ENCODE measurements around the gene SLC4A7.
A peak's percentile ranks its signal among the peaks of the same experiment; 100 is the strongest.
"Not testable (repeated sequence)": the region's sequence is repeated elsewhere in the genome, so short reads cannot be mapped to it uniquely, and the experiment has no call there.

The SLC4A7 gene

DNA sequence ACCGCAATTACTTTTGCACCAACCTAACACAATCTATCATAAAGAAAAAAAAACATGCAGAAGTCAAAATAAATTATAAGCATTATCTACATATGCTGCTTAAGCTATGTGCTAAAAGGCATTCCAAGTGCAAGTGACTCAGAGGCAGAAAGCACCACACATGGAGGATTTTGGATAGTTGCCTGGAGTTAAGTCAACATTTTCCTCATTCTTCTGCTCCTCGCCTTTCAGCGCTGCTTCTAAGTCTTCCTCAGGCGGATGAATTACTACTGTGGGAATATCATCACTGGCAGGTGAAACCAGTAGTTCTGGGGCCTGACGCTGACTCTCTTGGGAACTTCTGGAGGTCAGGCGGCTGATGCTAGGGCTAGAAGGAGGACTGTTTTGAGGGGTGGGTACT is 53.1 kb downstream of the SLC4A7 start:
- DNase-seq (ENCODE audit: low read depth in 4 of 4, low spot score in 1 of 4): no peak

DNA sequence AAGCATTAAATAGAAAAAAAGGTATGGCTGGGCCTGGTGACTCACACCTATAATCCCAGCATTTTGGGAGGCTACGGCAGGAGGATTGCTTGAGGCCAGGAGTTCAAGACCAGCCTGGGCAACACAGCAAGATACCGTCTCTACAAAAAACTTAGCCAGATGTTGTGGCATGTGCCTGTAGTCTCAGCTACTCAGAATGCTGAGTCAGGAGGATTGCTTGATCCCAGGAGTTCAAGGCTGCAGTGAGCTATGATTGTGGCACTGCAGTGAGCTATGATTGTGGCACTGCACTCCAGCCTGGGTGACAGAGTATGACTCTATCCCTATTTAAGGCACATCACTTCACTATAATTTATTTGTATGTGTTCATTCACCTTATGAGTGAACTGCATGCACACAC is 54.3 kb downstream of the SLC4A7 start:
- DNase-seq (ENCODE audit: low read depth in 4 of 4, low spot score in 1 of 4): no peak

DNA sequence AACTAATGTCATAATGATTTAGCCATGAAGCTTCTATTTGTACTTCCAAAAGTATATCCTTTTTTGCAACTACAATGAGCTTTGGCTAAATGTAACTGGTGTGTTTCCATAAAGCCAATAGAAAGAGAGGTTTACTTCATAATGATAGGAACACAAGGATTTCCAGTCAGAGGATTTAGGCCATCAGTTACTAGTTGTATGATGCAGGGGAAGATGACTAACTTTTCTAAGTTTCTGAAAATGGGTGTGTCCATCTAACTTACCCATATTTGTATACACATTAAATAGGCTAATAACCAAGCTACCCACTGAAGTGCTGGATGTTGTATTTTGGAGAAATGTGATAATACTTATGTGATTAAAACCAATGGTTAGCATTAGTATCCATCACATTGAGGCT is 55.7 kb downstream of the SLC4A7 start:
- no peak for DNase-seq (ENCODE audit: low read depth in 4 of 4, low spot score in 1 of 4)

DNA sequence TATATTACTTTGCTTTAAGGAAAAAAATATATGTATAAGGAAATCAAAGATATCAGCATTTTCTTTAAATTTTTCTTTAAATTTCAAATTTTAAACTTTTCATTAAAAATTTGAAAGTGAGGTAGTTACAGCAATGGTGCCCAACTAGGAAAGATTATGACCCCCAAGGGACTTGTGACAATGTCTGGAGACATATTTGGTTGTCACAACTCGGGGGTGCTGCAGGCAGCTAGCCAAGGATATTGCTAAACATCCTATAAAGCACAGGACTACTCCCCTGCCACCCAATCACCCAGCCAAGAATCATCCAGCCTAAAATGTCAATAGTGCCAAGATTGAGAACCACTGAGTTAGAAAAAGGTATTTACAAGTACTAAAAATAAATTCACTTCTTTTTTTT is 57.3 kb downstream of the SLC4A7 start:
- no peak for DNase-seq (ENCODE audit: low read depth in 4 of 4, low spot score in 1 of 4)

DNA sequence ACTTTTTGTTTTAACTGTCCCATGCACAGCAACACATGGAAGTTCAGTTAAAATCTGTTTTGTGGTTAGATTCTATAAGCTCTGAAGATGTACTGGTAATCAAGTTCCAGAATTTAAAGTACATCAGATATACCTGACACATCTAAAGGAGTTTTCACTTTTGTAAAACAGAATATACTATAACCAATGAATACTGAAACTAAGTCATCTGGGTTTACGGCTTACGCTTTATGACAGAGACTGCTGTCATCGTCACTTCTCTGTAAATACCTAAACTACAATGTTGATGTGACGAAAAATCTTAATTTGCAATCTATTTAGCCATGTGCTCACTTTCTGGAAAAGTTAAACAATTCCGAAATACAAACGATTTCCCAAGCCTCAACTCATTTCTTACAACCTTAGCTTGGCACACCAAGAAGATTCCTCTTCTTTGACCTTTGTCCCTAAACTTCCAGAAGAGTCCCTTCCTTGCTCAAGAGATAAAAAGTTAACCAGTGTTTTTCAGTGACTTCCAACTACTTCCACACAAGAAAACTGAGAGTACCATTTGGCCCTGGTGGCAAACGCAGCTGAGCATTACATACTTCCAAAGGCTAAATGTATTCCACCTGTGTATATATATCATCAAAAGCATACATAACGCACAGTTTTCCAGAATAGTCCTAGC is 58.2 kb downstream of the SLC4A7 start:
- DNase-seq (ENCODE audit: low read depth in 4 of 4, low spot score in 1 of 4): no peak

DNA sequence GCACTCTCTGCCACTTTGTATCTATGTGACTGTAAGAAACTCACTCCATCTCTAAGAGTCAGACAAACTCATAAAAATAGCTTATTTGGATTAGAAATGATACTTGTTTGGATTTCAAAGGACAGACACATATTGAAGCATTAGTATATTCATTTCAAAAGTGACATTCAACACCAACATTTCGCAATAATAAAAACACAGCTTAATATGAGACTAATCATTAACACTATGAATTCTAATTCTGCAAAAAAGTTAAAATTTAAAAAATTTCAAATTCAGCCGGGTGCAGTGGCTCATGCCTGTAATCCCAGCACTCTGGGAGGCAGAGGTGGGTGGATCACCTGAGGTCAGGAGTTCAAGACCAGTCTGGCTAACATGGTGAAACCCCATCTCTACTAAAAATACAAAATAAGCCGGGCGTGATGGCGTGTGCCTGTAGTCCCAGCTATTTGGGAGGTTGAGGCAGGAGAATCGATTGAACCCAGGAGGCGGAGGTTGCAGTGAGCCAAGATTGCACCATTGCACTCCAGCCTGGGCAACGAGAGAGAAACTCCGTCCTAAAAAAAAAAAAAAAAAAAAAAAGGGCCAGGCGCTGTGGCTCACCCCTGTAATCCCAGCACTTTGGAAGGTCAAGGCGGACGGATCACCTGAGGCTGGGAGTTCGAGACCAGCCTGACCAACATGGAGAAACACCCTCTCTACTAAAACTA is 59.2 kb downstream of the SLC4A7 start:
- DNase-seq (ENCODE audit: low read depth in 4 of 4, low spot score in 1 of 4): not testable (repeated sequence)

DNA sequence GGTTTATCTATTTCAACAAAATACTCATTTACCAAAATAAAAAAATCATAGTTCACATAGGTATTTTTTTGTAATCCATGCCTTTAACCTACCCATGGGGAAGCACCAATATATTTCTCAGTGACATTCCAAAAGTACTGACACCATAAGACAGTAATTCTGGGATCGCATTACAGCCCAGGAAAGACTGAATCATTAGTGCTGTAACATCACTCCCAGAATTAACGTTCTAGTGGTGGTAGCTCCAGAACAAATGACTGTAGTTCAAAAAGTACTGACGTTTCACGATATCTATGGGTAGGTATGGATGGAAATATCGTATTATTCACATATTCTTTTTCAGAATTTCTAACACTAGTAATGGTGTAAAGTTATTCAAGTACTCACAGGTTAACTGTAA is 60.7 kb downstream of the SLC4A7 start:
- no peak for DNase-seq (ENCODE audit: low read depth in 4 of 4, low spot score in 1 of 4)

DNA sequence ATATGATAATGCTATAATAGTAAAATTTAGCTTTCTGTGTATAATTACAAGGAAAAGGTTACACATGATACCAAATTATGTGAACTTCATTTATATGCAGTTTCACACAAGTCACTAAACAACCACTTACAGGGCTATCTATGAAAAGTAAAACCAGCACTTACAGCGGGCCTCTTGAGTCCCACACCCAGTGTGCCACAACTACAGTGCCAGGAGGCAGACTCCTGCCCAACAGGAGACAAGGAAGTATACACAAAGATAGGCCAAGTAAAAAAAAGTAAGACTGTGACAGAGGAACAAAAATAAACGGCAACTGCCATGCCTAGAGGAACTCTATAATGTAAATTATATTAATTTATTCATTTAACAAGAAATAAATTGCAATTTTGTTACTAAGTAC is 61.6 kb downstream of the SLC4A7 start:
- no peak for DNase-seq (ENCODE audit: low read depth in 4 of 4, low spot score in 1 of 4)

DNA sequence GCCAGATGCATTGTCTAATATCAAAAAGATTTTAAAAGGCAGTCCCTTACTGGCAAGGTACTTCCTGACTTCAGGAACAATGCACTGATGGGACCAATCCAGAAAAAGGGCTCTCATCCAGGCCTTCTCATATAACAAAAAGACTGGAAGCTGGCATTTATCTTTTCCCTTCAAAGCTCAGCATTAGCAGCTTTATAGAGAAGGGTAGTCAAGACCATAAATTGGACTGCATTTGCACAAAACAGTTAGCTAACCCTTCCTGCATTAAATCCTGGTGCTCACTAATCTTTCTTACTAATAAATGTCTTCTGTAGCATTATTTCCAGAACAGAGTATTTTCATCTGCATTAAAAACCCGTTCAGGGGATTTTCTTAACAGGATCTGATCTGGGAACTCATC is 69.0 kb downstream of the SLC4A7 start:
- no peak for DNase-seq (ENCODE audit: low read depth in 4 of 4, low spot score in 1 of 4)

DNA sequence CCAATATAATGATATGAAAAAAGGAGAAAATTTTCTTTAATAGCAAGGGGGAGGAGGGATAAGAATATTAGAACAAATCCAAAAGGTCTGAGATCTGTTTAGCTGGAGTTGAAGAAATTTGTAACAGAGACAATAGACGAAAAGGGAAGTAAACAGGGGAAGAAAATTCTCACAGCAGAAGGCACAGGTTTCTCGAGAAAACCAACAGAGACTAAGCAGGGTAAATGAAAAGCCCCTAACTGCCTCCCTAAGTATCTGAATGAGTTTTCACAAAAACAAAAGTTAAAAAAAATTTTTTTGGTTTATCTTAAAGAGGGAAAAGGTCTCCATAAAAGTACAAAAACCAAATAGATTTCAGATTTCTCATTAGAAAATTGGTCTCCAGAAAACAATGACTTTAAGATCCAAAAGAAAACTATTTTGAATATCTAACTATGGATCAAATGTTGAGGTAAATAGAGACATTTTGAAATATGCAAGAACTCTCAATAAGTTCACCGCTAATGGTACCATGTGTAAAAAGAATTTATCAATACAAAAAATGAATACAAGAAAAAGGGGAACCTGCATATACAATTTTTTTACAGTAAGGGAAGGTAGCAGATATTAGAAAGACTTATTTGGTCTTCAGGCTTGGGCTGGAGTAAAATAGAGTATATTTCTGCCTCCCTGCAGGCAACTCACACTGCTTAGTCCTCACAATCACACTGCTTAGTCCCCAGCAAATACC is 91.1 kb downstream of the SLC4A7 start:
- no peak for DNase-seq (ENCODE audit: low read depth in 4 of 4, low spot score in 1 of 4)

DNA sequence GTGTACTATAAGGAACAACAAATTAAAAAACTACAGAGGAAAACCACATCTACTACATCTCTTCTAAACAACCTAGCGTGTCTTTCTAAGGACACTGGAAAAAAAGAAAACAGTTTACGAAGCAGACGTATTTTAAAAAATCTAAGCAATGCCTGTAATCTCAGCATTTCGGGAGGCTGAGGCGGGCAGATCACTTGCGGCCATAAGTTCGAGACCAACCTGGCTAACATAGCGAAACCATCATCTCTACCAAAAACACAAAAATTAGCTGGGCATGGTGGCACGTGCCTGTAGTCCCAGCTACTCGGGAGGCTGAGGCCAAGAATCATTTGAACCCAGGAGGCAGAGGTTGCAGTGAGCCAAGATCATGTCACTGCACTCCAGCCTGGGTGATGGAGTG is 91.8 kb downstream of the SLC4A7 start:
- DNase-seq (ENCODE audit: low read depth in 4 of 4, low spot score in 1 of 4): not testable (repeated sequence)

DNA sequence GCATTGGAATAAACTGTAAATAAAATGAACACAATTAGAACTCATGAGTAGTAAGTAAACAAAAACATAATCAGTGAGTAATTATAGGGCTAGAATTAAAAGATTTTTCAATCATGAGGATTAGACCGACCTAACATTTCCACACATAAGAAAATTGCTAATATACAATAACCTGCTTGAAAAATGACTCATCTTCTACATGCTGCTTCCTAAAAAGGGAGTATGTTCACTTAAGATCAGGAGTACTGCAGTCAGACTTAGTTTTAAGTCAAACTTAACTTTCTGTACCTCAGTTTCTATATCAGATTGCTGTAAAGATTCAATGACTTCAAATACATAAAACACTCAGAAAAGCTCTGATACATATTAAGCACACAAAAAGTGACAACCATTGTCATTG is 92.4 kb downstream of the SLC4A7 start:
- DNase-seq (ENCODE audit: low read depth in 4 of 4, low spot score in 1 of 4): no peak

DNA sequence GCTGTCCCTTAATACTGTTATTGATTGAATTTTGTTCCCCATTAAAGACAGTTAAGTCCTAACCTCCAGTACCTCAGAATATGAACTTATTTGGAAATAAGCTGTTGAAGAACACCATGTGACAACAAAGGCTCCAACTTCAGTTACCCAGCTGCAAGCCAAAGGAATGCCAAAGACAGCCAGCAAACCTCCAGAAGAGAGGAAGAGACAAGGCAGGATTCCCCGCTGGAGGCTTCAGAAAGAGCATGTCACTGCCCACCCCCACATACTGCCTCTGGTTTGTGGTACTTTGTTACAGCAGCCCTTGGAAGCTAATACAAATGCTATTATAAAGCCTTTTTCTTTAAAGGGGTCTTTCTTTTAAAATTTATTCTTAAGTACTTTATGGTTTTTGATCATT is 96.6 kb downstream of the SLC4A7 start:
- DNase-seq (ENCODE audit: low read depth in 4 of 4, low spot score in 1 of 4): no peak

DNA sequence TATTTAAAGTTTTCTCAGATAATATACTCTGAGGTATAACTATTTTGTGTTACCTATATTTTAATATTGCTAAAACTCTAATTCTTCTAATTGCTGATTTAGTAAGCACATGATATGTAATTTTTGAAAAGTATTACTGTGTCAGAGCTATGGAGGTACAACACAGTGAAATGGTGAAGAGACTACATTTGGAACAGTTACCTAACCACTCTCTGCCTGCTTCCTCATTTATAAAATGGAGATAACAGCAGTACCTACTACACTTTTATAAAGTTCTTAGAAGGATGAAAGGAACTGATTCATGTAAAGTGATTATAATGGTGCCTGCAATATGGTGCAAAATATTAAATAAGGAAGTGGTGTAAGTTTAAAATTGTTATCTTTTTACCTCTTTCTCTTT is 98.7 kb downstream of the SLC4A7 start:
- no peak for DNase-seq (ENCODE audit: low read depth in 4 of 4, low spot score in 1 of 4)

DNA sequence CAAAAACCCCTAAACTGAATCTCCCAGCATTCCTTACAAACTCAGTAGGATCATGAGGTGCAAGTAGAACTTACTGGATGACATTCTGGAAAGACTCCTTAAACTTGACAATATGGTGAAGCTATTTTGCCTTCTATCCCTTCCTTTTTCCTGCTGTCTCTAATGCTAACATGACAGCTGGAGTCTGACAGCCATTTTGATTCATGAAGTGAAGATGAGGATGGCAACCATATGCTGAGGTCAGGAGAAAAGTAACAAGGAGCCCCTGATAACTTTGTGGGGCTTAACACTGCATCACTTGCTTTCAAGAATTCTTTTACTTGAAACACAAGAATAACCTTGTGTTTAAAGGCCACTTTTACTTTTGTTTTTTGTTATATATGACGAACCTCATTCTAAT is 100.0 kb downstream of the SLC4A7 start:
- DNase-seq (ENCODE audit: low read depth in 4 of 4, low spot score in 1 of 4): no peak

DNA sequence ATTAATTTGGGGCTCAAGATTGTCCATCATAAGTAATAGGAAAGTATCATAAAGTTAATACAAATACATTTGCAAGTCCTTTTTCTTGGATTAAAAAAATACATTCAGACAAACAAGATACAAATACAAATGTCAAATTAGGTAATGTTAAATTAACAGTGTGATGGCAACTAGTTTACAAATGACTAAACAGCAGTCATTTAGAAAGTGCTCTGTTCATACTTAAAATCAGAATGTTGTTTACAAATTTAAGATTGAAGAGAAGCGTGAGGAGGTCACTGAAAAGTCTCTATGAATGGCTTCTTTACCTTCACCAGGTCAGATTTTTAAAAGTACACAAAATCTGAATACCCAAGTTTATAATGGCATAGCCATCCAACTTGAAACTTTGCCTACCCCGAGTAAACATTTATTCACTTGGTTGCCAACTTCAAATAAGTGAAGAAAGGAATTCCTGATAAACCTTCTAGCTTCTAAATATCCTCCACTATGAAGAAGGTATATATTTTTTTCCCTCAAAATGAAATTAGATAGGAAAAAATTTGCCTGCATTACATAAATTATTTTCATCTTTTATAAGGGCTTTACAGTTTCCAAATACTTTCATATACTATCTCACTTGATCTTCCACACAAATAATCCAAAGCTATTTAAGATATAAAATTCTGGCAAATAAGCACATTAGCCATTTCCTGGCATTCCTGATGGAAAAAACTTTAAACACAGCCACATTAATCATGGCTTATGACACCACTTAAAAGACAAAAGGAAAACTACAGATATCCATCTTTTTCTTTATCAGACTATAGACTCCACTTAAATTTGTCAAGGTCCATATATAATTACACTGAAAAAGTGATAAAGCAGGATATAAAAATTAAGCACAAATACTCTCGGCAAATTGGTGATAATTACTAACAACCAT is 103.5 kb downstream of the SLC4A7 start:
- DNase-seq (ENCODE audit: low read depth in 4 of 4, low spot score in 1 of 4): no peak

DNA sequence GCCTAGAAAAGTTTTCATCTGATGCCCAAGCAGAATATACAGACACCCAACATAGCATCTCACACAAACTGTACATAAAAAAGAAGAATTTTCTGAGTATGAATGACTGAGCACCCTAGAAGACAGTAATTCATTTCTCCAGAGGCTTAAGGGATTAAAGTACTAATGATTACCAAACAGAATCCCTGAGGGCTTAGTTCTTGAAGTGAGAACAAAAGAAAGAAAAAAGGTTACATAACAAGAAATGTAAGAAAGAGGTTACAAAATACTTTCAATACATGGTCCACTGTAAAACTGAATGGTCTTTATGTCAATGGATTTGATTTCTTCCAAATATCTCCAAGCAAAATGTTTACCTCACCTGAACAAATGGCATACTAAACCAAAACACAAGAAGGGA is 105.9 kb downstream of the SLC4A7 start:
- DNase-seq (ENCODE audit: low read depth in 4 of 4, low spot score in 1 of 4): no peak

DNA sequence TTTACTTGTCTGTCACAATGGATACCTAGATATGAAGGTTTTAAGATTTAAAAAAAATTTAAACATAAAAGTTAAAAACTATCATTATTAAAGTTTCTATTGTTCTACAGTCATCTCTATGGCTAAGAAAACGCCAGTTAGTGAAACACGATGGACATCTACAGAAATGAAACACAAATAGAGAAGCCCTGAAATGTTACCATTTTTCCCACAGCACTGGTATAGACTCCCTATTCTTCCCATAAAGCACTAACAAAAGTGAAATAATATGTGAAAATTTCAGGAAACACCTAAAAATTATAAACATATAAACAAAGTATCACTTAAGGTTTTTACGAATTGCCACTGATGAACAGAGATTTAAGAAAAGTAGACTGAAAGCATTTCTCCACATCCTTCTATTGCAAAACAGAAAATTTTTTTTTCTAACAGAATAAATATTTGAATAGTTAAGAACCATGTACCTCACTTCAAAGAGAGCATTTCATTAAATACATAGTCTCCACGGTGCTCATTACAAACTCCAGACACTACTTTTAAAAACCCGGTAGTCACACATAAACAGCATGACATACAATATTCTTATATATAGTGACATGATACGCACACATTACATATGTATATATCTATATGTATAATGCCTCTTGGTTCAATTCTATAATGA is 107.9 kb downstream of the SLC4A7 start:
- no peak for DNase-seq (ENCODE audit: low read depth in 4 of 4, low spot score in 1 of 4)

DNA sequence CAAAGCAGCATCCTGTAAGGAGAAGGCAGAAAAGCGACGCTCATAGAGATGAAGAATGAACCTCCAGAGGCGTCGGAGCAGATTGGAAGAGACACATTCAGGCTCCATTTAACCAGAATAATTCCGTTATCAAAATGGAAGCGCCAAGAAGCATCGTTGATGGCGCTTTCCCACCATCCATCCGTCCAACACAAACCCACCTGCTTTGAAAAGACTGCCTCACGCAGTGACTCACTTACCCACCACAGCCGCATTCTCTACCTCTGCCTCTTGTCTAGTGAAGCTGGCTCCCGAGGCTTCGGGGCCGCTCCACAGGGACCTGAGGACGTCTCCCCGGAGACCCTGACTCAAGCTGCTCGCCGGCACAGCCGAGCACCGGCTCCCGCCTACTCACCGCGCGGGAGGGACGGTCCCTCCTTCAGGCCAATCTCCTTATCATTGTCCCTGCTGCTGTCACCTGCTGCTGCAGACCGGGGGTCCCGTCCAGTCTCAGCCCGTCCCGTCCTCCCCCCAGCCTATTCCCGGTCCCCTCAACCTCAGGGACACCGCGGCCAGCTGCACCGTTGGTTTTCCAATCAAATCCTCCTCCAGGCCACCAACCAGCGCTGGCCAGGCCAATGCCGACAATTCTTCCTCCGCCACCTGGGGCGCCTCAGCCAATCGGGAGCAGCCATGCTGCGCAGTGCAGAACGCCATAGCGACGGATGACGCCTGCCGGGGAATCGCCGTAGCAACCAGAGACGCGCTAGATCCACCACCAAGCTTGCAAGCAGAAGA is 115.2 kb downstream of the SLC4A7 start, which contains the start of gene NEK10:
TSS of gene NEK10 (minus strand) at position 553 of the 777 bp plus-strand sequence. CDS start 16,501 bp downstream, outside the sequence.
- peak; percentile 73 to 87 (median 80) for DNase-seq (ENCODE audit: low read depth in 4 of 4, low spot score in 1 of 4)

DNA sequence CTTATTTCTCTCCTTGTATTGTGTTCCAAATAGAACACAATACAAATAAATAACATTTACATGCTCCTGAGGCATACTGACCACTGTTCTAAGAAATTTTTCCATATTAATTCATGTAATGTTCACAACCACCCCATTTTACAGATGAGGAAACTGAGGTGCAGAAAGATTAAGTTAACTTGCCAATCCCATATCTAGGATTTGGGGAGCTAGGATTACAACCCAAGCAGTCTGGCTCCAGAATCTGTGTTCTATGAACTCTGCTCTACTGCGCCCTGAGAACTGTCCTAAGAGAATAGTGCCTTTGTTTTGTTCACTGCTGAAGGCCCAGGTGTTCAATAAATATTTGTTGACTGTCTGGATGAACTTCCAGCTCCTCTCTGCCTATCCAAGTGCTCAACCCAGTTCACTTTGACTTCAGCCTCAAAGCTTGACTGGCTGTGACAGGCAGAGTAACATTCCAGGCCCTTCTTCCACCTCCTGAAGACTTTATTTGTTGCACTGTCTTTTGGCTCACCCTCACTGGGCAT is 118.1 kb downstream of the SLC4A7 start:
- DNase-seq (ENCODE audit: low read depth in 4 of 4, low spot score in 1 of 4): no peak
